ENCODE results near the gene PIK3R1.

GRCh38 chr5:68348447-68349222, 133.1 kb downstream of the PIK3R1 start:
- TF ChIP-seq EZH2phosphoT487 (IDR thresholded peaks at IDR 0.05; ENCODE audit: borderline replicate concordance, low read length), result no peak
- TF ChIP-seq CTCF (IDR thresholded peaks at IDR 0.05; ENCODE audit: low read depth, low read length, poor library complexity, severe bottlenecking), result no peak
